OCI-LY7 (cell line): ENCODE results near the gene ALDH1B1. TPM values are rescaled to one million over a fixed set of nuclear protein-coding genes. Genes with fewer than 3 reads are reported as not detected.

Experiments used
- BruUV-seq: library from RNA; stranded (reverse); fragments of 400-500 nt; replicated peaks from 2 replicates; lab custom pipeline; 2021; lab: Mats Ljungman, UMichigan
- CTCF ChIA-PET: fragments of 300-600 bp; sonication (Branson Sonifier 250); formaldehyde crosslinking; loops from one replicate; lab custom pipeline; 2022; ENCODE audit warnings: antibody characterized with exemption; ENCODE audit not compliant: unreplicated experiment; lab: Charles Lee
- POLR2A ChIA-PET: fragments of 300-600 bp; sonication (Branson Sonifier 250); formaldehyde crosslinking; loops from one replicate; lab custom pipeline; 2022; ENCODE audit warnings: antibody characterized with exemption; lab: Charles Lee
- DNase-seq: peaks from one replicate; pipeline ENCODE4 v3.0.0-alpha.2; 2015; ENCODE audit warnings: low spot score
- H2AFZ ChIP-seq: fragments of 200-600 bp; sonication (generic), shearing (Covaris generic); 2 replicates; pipeline ENCODE4 v1.6.1; 2014; ENCODE audit warnings: mild to moderate bottlenecking, antibody characterized with exemption, low read length, moderate library complexity
- H3K27ac ChIP-seq: fragments of 200-600 bp; sonication (generic); 2 replicates; pipeline ENCODE4 v1.5.1; 2014; ENCODE audit warnings: mixed run types, low read depth, mild to moderate bottlenecking, moderate library complexity, low read length, inconsistent platforms; ENCODE audit not compliant: poor library complexity, severe bottlenecking
- H3K36me3 ChIP-seq: fragments of 200-600 bp; sonication (generic); 2 replicates; pipeline ENCODE4 v1.6.1; 2014; ENCODE audit warnings: mild to moderate bottlenecking, antibody characterized with exemption, low read length, moderate library complexity, mixed read lengths; ENCODE audit not compliant: insufficient read depth
- H3K4me1 ChIP-seq: fragments of 200-600 bp; sonication (generic); 2 replicates; pipeline ENCODE4 v1.5.1; 2014; ENCODE audit warnings: mild to moderate bottlenecking, low read length; ENCODE audit not compliant: insufficient read depth, poor library complexity, severe bottlenecking
- H3K4me2 ChIP-seq: fragments of 200-600 bp; sonication (generic); 2 replicates; pipeline ENCODE4 v1.6.1; 2014; ENCODE audit warnings: mild to moderate bottlenecking, low read length
- H3K4me3 ChIP-seq: fragments of 200-600 bp; sonication (generic); 2 replicates; pipeline ENCODE4 v1.5.1; 2014; ENCODE audit warnings: mild to moderate bottlenecking, low read depth, low read length; ENCODE audit not compliant: poor library complexity, severe bottlenecking
- H3K79me2 ChIP-seq: fragments of 200-600 bp; sonication (generic); 2 replicates; pipeline ENCODE4 v1.6.1; 2016; ENCODE audit warnings: low read depth, mild to moderate bottlenecking, low read length, moderate library complexity, mixed read lengths; ENCODE audit not compliant: insufficient read depth
- H3K9me2 ChIP-seq: fragments of 200-600 bp; sonication (generic); 2 replicates; pipeline ENCODE4 v1.6.1; 2016; ENCODE audit warnings: mild to moderate bottlenecking, low read length, mixed read lengths; ENCODE audit not compliant: insufficient read depth
- H3K9me3 ChIP-seq: fragments of 200-600 bp; sonication (generic); 2 replicates; pipeline ENCODE4 v1.6.1; 2014; ENCODE audit warnings: mild to moderate bottlenecking, mixed run types, low read length, mixed read lengths
- H4K20me1 ChIP-seq: fragments of 200-600 bp; sonication (generic); 2 replicates; pipeline ENCODE4 v1.6.1; 2014; ENCODE audit warnings: mild to moderate bottlenecking, antibody characterized with exemption, low read length, moderate library complexity, mixed read lengths; ENCODE audit not compliant: insufficient read depth
- EZH2phosphoT487 ChIP-seq: fragments of 200-600 bp; sonication (generic); IDR thresholded peaks from 2 replicates; pipeline ENCODE4 v1.6.1; 2018; ENCODE audit warnings: low read depth, borderline replicate concordance, mild to moderate bottlenecking, mixed run types, antibody characterized with exemption, low read length, moderate library complexity, mixed read lengths
- intact Hi-C: fragments of 100-400 bp; cut with micrococcal nuclease; formaldehyde crosslinking; loops from one replicate; pipeline ENCODE4 v1.10.0; 2022; ENCODE audit not compliant: unreplicated experiment
- total RNA-seq, 2 experiments: library from RNA; depleted of rRNA in 1 of 2; stranded (reverse); fragments of >200 nt in 1 of 2; shearing (Covaris generic) in 1 of 2; gene quantifications; 2 replicates each; pipeline ENCODE4 v1.2.3, GENCODE V29; 2014 to 2022
- TF ChIP-seq, protein P1 (sequence below): fragments of 200-600 bp; sonication (generic); conservative IDR thresholded peaks from 2 replicates; pipeline ENCODE4 v1.5.1; 2014; ENCODE audit warnings: mild to moderate bottlenecking, antibody characterized with exemption, low read length, moderate library complexity, mixed read lengths

Gene ALDH1B1
- total RNA-seq, 2 experiments from 2014 or later: 0.32 to 8.6 TPM

DNA sequence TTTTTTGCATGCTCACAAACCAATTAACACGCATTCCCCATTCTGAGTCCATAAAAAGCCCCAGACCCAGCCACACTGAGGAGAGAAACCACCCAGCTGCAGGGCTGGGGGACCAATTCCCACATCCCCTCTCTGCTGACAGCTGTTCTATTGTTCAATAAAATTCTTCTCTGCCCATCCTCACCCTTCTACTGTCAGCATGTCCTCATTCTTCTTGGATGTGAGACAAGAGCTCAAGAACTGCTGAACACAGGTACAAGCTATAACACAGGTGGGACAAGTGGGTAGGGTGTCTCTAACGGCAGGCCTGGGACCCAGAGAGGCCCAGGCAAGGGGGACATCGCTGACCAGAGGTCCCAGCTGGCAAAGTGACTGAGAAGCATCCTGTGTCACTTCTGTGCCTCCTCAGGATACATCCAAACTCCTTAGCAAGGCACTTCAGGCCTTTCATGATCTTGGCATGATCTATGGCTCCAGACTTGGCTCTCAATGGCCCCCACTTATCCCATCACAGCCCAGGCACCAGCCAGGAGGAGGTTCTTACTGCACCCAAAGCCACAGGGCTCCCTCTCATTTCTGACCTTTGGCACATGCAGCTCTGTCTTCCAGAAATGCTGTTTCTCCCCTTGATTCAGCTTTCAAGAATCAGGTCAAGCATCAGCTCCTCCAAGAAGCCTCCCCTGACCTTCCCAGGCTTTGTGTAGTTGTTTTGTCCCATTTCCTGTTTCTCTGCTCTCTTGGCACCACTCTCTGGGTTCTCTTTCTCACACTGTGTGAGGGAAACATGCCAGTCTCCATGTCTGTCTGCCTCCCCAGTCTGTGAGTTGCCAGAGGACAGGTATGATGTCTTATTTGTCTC, 7.3 kb upstream of the ALDH1B1 start:
- ChIA-PET POLR2A (no interaction called here), CTCF (no interaction called here)
- Histone ChIP-seq H4K20me1 (no peaks in the 10 kb centered on the region), H3K4me1 (no peaks in the 10 kb centered on the region), H2AFZ (no peak overlapping the region), H3K4me3 (no peak overlapping the region), H3K9me3 (no peaks in the 10 kb centered on the region), H3K9me2 (no peaks in the 10 kb centered on the region), H3K27ac (no peak overlapping the region), H3K79me2 (no peaks in the 10 kb centered on the region), H3K36me3 (no peaks in the 10 kb centered on the region), H3K4me2 (no peak overlapping the region)
- DNase-seq: no peak
- no peak for TF ChIP-seq EZH2phosphoT487
- TF ChIP-seq, protein P1, sequence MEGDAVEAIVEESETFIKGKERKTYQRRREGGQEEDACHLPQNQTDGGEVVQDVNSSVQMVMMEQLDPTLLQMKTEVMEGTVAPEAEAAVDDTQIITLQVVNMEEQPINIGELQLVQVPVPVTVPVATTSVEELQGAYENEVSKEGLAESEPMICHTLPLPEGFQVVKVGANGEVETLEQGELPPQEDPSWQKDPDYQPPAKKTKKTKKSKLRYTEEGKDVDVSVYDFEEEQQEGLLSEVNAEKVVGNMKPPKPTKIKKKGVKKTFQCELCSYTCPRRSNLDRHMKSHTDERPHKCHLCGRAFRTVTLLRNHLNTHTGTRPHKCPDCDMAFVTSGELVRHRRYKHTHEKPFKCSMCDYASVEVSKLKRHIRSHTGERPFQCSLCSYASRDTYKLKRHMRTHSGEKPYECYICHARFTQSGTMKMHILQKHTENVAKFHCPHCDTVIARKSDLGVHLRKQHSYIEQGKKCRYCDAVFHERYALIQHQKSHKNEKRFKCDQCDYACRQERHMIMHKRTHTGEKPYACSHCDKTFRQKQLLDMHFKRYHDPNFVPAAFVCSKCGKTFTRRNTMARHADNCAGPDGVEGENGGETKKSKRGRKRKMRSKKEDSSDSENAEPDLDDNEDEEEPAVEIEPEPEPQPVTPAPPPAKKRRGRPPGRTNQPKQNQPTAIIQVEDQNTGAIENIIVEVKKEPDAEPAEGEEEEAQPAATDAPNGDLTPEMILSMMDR: no peak
- intact Hi-C loops: no loop called here
- BruUV-seq: no TSS peak

DNA sequence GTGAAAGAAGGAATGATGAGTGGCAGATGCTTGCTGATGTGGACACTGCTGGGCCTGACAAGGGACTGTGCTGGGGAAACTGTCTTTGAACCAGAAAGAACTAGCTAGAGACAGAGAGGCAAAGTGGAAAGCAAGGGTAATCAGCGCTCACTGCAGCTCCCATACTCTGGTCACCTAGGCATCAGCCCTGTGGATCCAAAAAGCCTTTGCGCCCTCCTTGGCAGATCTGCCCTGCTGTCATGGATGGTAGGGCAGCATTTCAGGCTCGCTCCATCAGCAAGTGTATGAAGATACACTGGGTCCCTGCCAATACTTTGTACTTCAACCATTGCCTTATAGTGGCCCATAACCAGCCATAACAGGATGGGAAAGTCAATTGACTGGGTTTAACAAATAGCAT, 6.6 kb upstream of the ALDH1B1 start:
- Histone ChIP-seq H2AFZ (no peak overlapping the region), H3K9me3 (no peaks in the 10 kb centered on the region), H3K36me3 (no peaks in the 10 kb centered on the region), H3K9me2 (no peaks in the 10 kb centered on the region), H3K79me2 (no peaks in the 10 kb centered on the region), H3K4me1 (no peaks in the 10 kb centered on the region), H3K27ac (no peak overlapping the region), H3K4me3 (no peak overlapping the region), H4K20me1 (no peaks in the 10 kb centered on the region), H3K4me2 (no peak overlapping the region)
- intact Hi-C loops: no loop called here
- TF ChIP-seq, protein P1: no peak
- TF ChIP-seq EZH2phosphoT487: no peak
- BruUV-seq: no TSS peak
- ChIA-PET POLR2A (no interaction called here), CTCF (no interaction called here)
- no peak for DNase-seq

DNA sequence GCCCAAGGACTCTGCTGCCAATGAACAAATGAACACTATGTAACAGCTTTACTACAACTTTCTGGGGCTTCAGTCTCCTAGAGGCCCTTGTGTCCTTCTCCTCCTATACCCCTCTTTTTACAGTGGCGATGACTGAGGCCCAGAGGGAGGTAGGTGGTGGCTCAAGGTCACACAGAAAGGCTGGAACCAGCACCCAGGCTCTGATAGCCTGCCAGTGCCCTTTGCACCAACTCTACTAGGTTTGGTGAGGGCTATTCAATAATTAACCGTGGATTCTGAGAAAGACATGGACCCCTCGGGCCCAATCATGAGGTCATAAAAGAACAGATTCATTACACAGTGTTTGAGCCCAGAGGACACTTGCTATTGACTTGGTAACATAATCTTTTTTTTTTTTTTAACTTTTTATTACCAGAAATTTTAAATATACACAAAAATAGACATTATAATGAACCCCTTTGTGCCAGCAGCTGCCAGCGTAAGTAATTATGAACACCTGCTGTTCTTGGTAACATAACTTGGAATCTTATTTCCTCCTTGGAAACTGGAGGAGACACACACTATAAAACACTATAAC, 6.1 kb upstream of the ALDH1B1 start:
- Histone ChIP-seq H3K9me3 (no peaks in the 10 kb centered on the region), H3K4me2 (no peak overlapping the region), H3K4me1 (no peaks in the 10 kb centered on the region), H2AFZ (no peak overlapping the region), H3K27ac (no peak overlapping the region), H4K20me1 (no peaks in the 10 kb centered on the region), H3K36me3 (no peaks in the 10 kb centered on the region), H3K9me2 (no peaks in the 10 kb centered on the region), H3K4me3 (no peak overlapping the region), H3K79me2 (no peaks in the 10 kb centered on the region)
- intact Hi-C loops: no loop called here
- no TSS peak for BruUV-seq
- TF ChIP-seq, protein P1: no peak
- no peak for TF ChIP-seq EZH2phosphoT487
- ChIA-PET POLR2A (no interaction called here), CTCF (no interaction called here)
- DNase-seq: no peak
